GM23248 (cell line): Measurements from ENCODE around the gene DHRS4L2. TPM values are rescaled to one million over a fixed set of nuclear protein-coding genes. Genes with fewer than 3 reads are reported as not detected.
"Not testable (repeated sequence)": the region's sequence is repeated elsewhere in the genome, so short reads cannot be mapped to it uniquely, and the experiment has no call there.

Source experiments
- DNase-seq: peaks from one replicate; pipeline ENCODE4 v3.0.0-alpha.2; 2015
- H2AFZ ChIP-seq: fragments of 200-600 bp; sonication (generic); 2 replicates; pipeline ENCODE4 v1.6.1; 2016; ENCODE audit warnings: antibody characterized with exemption
- H3F3A ChIP-seq: fragments of 200-600 bp; sonication (generic); 2 replicates; pipeline ENCODE4 v1.6.1; 2016; ENCODE audit warnings: mild to moderate bottlenecking, antibody characterized with exemption, mixed run types; ENCODE audit not compliant: insufficient read depth
- H3K27ac ChIP-seq: fragments of 200-600 bp; sonication (generic); 2 replicates; pipeline ENCODE4 v1.5.1; 2016; ENCODE audit warnings: mild to moderate bottlenecking
- H3K27me3 ChIP-seq: fragments of 200-600 bp; sonication (generic); replicated peaks from 2 replicates; pipeline ENCODE4 v1.6.1; 2016; ENCODE audit warnings: mild to moderate bottlenecking; ENCODE audit not compliant: insufficient read depth
- H3K36me3 ChIP-seq: fragments of 200-600 bp; sonication (generic); 2 replicates; pipeline ENCODE4 v1.6.1; 2016; ENCODE audit warnings: low read depth, mild to moderate bottlenecking
- H3K4me1 ChIP-seq: fragments of 200-600 bp; sonication (generic); 2 replicates; pipeline ENCODE4 v1.6.1; 2016; ENCODE audit warnings: mild to moderate bottlenecking; ENCODE audit not compliant: insufficient read depth
- H3K4me2 ChIP-seq: fragments of 200-600 bp; sonication (generic); one replicate; pipeline ENCODE4 v1.6.1; 2016; ENCODE audit warnings: mild to moderate bottlenecking; ENCODE audit not compliant: unreplicated experiment
- H3K4me3 ChIP-seq: fragments of 200-600 bp; sonication (generic); 2 replicates; pipeline ENCODE4 v1.5.1; 2016; ENCODE audit warnings: mild to moderate bottlenecking
- H3K79me2 ChIP-seq: fragments of 200-600 bp; sonication (generic); 2 replicates; pipeline ENCODE4 v1.6.1; 2016; ENCODE audit warnings: mild to moderate bottlenecking; ENCODE audit not compliant: insufficient read depth
- H3K9ac ChIP-seq: fragments of 200-600 bp; sonication (generic); 2 replicates; pipeline ENCODE4 v1.6.1; 2016; ENCODE audit warnings: mild to moderate bottlenecking
- H3K9me2 ChIP-seq: fragments of 200-600 bp; sonication (generic); 2 replicates; pipeline ENCODE4 v1.6.1; 2016; ENCODE audit warnings: mixed run types, mild to moderate bottlenecking, moderate library complexity; ENCODE audit not compliant: insufficient read depth
- H3K9me3 ChIP-seq: fragments of 200-600 bp; sonication (generic); one replicate; pipeline ENCODE4 v1.6.1; 2017; ENCODE audit warnings: low read depth
- H4K20me1 ChIP-seq: fragments of 200-600 bp; sonication (generic); 2 replicates; pipeline ENCODE4 v1.6.0; 2016; ENCODE audit not compliant: insufficient read depth
- EZH2 ChIP-seq: fragments of 200-600 bp; sonication (generic); IDR thresholded peaks from 2 replicates; pipeline ENCODE4 v1.6.1; 2018; ENCODE audit warnings: antibody characterized with exemption, mild to moderate bottlenecking; ENCODE audit not compliant: insufficient read depth, poor library complexity, severe bottlenecking
- EZH2phosphoT487 ChIP-seq: fragments of 200-600 bp; sonication (generic); IDR thresholded peaks from 2 replicates; pipeline ENCODE4 v1.6.1; 2018; ENCODE audit warnings: antibody characterized with exemption, moderate library complexity, mild to moderate bottlenecking, low read depth; ENCODE audit not compliant: insufficient read depth
- WGBS, 2 experiments: methylation state at CpG; one replicate each; pipeline ENCODE4 v1.1.6; 2015 to 2017; ENCODE audit warnings: low lambda C conversion rate in 2 of 2, low coverage in 1 of 2; ENCODE audit errors: missing lambda C conversion rate in 2 of 2; 5-methylcytosine and 5-hydroxymethylcytosine counted together
- in situ Hi-C: fragments of 300-500 bp; cut with MboI; formaldehyde crosslinking; loops from 2 replicates; pipeline ENCODE4 v1.15.0; 2020
- polyA plus RNA-seq: library from polyadenylated mRNA; unstranded; fragments of >200 nt; fragmentation: Nextera tagmentation; extraction: Ambion mirVana; gene quantifications from 2 replicates; pipeline ENCODE4 v1.2.1, GENCODE V29; 2016
- total RNA-seq: library from RNA; depleted of rRNA; stranded (reverse); fragments of >200 nt; shearing (Covaris generic); gene quantifications from 2 replicates; pipeline ENCODE4 v1.2.3, GENCODE V29; 2014

Gene DHRS4L2
- total and polyA plus RNA-seq, 2 experiments from 2014 or later = 10.1 to 19.2 TPM

- H3F3A ChIP-seq, DNase-seq, H3K4me3 ChIP-seq, H3K79me2 ChIP-seq, H3K9me3 ChIP-seq, in situ Hi-C loops, H3K4me1 ChIP-seq, H2AFZ ChIP-seq, H3K4me2 ChIP-seq, H3K9me2 ChIP-seq, H4K20me1 ChIP-seq, H3K9ac ChIP-seq, H3K36me3 ChIP-seq, H3K27ac ChIP-seq, H3K27me3 ChIP-seq: not testable (repeated sequence)
- whole genome bisulfite sequencing, 2 experiments = 61 to 80% methylated on average over 3 of the region's 3 CpGs
These were observed 36.2 kb downstream of the DHRS4L2 start for GRCh38 chr14:24024939-24025418.

DNA sequence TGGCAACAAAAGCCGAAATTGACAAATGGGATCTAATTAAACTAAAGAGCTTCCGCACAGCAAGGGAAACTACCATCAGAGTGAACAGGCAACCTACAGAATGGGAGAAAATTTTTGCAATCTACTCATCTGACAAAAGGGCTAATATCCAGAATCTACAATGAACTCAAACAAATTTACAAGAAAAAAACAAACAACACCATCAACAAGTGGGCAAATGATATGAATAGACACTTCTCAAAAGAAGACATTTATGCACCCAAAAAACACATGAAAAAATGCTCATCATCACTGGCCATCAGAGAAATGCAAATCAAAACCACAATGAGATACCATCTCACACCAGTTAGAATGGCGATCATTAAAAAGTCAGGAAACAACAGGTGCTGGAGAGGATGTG lies 41.0 kb downstream of the DHRS4L2 start:
- H4K20me1 ChIP-seq, H3K9me3 ChIP-seq, H3K4me2 ChIP-seq, H3K9ac ChIP-seq, H2AFZ ChIP-seq, H3K27me3 ChIP-seq, H3K27ac ChIP-seq, H3K4me3 ChIP-seq, H3K9me2 ChIP-seq, H3K36me3 ChIP-seq, in situ Hi-C loops, DNase-seq, H3K79me2 ChIP-seq: not testable (repeated sequence)
- H3K4me1 ChIP-seq = peaks cover 16% of the 10 kb centered on the region
- WGBS, 2 experiments = 72 to 82% methylated on average over 2 of the region's 3 CpGs
- peaks cover 12% of the 10 kb centered on the region; the same call in 1 of the 2 replicates for H3F3A ChIP-seq

DNA sequence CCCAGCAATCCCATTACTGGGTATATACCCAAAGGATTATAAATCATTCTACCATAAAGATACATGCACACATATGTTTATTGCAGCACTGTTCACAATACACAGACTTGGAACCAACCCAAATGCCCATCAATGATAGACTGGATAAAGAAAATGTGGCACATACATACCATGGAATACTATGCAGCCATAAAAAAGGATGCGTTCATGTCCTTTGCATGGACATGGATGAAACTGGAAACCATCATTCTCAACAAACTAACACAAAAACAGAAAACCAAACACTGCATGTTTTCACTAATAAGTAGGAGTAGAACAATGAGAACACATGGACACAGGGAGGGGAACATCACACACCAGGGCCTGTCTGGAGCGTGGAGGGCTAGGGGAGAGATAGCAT lies 42.6 kb downstream of the DHRS4L2 start:
- in situ Hi-C loops, H3K4me2 ChIP-seq, H3K36me3 ChIP-seq, H3K9me3 ChIP-seq, H3K9me2 ChIP-seq, H4K20me1 ChIP-seq, H3K4me3 ChIP-seq, DNase-seq, H3K27me3 ChIP-seq, H3K9ac ChIP-seq, H3K27ac ChIP-seq, H2AFZ ChIP-seq, H3K79me2 ChIP-seq: not testable (repeated sequence)
- peaks cover 17% of the 10 kb centered on the region for H3K4me1 ChIP-seq
- H3F3A ChIP-seq = peaks cover 19% of the 10 kb centered on the region; the same call in 1 of the 2 replicates
- 73 to 82% methylated on average over 2 of the region's 2 CpGs for WGBS, 2 experiments

DNA sequence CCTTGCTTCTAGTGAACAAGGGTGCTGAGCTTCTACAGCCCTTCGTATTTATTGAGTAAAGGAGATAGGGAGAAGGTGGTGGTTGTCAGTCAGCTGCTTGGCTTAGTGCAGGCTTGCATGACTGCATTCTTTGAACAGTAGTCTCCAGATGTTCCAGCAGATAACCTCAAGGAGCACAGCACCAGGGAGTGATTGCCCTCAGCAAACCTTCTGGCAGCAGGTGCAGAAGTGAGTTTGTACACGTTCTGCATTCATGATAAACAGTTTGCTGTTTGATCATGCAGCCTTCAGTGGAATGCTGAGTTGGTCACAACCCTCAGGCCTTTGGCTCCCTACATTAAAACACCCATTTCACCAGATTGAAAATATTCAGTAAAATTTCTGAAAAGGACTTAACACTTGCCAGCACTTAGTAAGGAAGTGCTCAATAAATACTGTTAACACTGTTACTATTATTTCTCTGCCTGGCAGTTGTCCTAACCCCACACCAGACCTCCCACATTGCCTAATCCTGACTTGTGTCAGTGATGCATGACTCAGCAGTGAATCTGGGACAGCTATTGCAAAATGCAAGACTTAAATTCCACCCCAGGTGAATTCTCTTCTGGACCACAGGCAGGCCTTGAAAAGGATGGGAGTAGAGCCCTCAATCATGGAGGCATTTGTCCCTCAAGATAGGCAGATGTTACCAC lies 44.1 kb downstream of the DHRS4L2 start:
- Histone ChIP-seq H3K4me3 (no peak overlapping the region), H3K27me3 (no peaks in the 10 kb centered on the region; the same call in 1 of the 2 replicates), H3K27ac (no peak overlapping the region), H3K9me3 (no peaks in the 10 kb centered on the region), H3K9ac (no peak overlapping the region), H3K9me2 (no peaks in the 10 kb centered on the region), H2AFZ (no peak overlapping the region), H4K20me1 (no peaks in the 10 kb centered on the region), H3K79me2 (no peaks in the 10 kb centered on the region), H3F3A (peaks cover 19% of the 10 kb centered on the region; the same call in 1 of the 2 replicates), H3K4me1 (peaks cover 17% of the 10 kb centered on the region), H3K36me3 (no peaks in the 10 kb centered on the region), H3K4me2 (no peak overlapping the region)
- DNase-seq = peak; percentile 93
- 96 to 100% methylated on average over 2 of the region's 2 CpGs for WGBS, 2 experiments
- in situ Hi-C loops = no loop called here
- no peak for TF ChIP-seq EZH2
- TF ChIP-seq EZH2phosphoT487 = no peak

DNA sequence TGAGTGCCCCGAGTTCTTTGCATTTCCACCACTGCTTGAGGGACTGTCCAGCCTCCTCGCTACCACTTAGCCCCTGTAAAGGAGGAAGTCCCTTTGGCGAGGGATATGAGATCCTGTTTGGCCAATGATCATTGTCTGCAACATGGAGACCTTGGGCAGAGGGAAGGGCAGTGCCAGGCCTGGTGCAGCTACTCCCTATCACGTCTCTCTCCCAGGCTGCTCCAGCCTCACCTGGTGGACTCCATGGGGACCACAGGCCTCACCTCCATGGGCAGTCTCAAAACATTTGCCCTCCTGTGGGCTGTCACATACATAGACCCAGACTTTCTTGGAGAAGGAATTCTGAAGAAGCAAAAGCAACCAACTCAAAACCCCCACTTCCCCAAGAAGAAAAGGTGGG lies 47.0 kb downstream of the DHRS4L2 start:
- H3K9me3 ChIP-seq, DNase-seq, in situ Hi-C loops, H3K27me3 ChIP-seq, H3K36me3 ChIP-seq, H3K27ac ChIP-seq, H3K9me2 ChIP-seq, H3K79me2 ChIP-seq, H4K20me1 ChIP-seq: not testable (repeated sequence)
- Histone ChIP-seq H3K4me2 (peak overlapping the region; percentile 73), H3K4me3 (peak overlapping the region; percentile 73), H3K9ac (peak overlapping the region; percentile 65; the same call in 1 of the 2 replicates), H3F3A (peaks cover 19% of the 10 kb centered on the region; the same call in 1 of the 2 replicates), H3K4me1 (peaks cover 17% of the 10 kb centered on the region), H2AFZ (peak overlapping the region; percentile 84; the same call in 1 of the 2 replicates)
- WGBS, 2 experiments = 70 to 81% methylated on average over 3 of the region's 4 CpGs
